ENCODE measurements around the gene DMAC2. TPM values are rescaled to one million over a fixed set of nuclear protein-coding genes. Genes with fewer than 3 reads are reported as not detected.

DMAC2 gene
- total and polyA plus RNA-seq, 2 of the 13 experiments (the other 11 are each of a cell fraction or from before 2014, with no cell fraction given) = 39.0 to 66.0 TPM

DNA sequence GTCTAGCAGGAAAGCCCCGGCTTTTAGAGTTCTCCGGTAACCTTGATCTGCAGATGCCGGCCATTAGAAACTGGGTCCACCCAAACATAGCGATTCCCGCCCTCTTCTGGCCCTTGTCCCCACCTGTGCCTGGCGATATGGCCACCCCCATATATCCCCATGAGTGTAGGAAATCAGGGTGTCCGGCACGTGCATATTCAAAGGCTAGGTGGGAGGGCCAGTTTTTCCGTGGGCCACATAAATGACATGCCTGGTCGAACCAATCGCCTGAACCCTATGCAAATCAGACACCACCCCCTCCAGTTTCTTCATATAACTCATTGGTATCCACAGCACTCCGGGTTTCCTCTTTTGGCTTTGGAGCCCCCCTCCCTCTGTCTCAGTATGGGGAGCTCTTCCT, 40.6 kb upstream of the DMAC2 start (continued):
- TF ChIP-seq, protein P1, sequence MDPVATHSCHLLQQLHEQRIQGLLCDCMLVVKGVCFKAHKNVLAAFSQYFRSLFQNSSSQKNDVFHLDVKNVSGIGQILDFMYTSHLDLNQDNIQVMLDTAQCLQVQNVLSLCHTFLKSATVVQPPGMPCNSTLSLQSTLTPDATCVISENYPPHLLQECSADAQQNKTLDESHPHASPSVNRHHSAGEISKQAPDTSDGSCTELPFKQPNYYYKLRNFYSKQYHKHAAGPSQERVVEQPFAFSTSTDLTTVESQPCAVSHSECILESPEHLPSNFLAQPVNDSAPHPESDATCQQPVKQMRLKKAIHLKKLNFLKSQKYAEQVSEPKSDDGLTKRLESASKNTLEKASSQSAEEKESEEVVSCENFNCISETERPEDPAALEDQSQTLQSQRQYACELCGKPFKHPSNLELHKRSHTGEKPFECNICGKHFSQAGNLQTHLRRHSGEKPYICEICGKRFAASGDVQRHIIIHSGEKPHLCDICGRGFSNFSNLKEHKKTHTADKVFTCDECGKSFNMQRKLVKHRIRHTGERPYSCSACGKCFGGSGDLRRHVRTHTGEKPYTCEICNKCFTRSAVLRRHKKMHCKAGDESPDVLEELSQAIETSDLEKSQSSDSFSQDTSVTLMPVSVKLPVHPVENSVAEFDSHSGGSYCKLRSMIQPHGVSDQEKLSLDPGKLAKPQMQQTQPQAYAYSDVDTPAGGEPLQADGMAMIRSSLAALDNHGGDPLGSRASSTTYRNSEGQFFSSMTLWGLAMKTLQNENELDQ (CRISPR knock-in tag; IDR thresholded peaks at IDR 0.05; ENCODE audit: borderline replicate concordance) = no peak
- no peak for TF ChIP-seq ZNF333 (CRISPR knock-in tag; IDR thresholded peaks at IDR 0.05; ENCODE audit: borderline replicate concordance)

DNA sequence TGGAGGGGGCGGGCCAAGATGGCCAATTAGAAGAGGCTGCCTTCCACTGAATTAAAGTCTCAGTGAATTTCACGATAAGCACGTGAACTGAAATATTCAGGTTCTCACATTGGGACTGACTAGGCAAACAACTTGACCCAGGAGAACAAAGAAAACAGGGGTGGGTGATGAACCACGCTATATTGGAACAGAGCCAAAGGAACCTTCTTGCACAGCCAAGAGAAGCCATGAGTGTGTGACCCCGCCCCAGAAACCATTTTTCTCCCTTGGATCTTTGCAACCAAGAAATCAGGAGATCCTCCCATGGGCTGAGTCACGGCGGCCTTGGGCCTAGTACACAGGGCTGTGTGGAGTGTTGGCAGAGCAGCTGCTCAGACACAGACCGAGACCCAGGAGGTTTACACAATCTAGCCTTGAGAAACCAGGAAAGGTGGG, 40.1 kb upstream of the DMAC2 start:
- Histone ChIP-seq H4K20me1 (ENCODE audit: insufficient read depth, low read length) (no peaks in the 10 kb centered on the region), H3K9ac (ENCODE audit: insufficient read depth, low read depth, low read length) (no peak overlapping the region), H3K4me2 (ENCODE audit: low read depth, low read length) (no peak overlapping the region), H3K4me1 (ENCODE audit: insufficient read depth, low read length) (no peaks in the 10 kb centered on the region), H3K9me3 (ENCODE audit: low read length) (no peaks in the 10 kb centered on the region), H2AFZ (ENCODE audit: low read length) (no peak overlapping the region), H3K79me2 (ENCODE audit: insufficient read depth, low read length) (no peaks in the 10 kb centered on the region), H3K27me3 (ENCODE audit: control insufficient read depth in 1 of 2, insufficient read depth in 2 of 2, low read length in 2 of 2) (peaks cover 0 to 15% of the 10 kb centered on the region in 2 experiments; a peak in 3 of 5 replicates), H3K36me3 (replicated peaks in 1 of 2; ENCODE audit: control insufficient read depth in 1 of 2, insufficient read depth in 2 of 2, low read length in 2 of 2) (no peaks in the 10 kb centered on the region), H3K27ac (ENCODE audit: extremely low read length, insufficient read depth, low read length) (no peak overlapping the region), H3K4me3 (replicated peaks in 1 of 3; ENCODE audit: insufficient read depth in 1 of 3, low read depth in 2 of 3, low read length in 3 of 3) (no peak overlapping the region)
- ChIA-PET CTCF (ENCODE audit: low intra/inter-chr PET ratio, low total read pairs) (no interaction called here), POLR2A (no interaction called here)
- no peak for DNase-seq (ENCODE audit: low spot score)
- in situ Hi-C loops (cut with HindIII; ENCODE audit: extremely low pct_ligation_motif_present, low pct_unique_long_range_greater_than_20kb) = no loop called here
- intact Hi-C loops (cut with micrococcal nuclease; ENCODE audit: unreplicated experiment) = no loop called here
- TF ChIP-seq FOSL2 (CRISPR knock-in tag; IDR thresholded peaks at IDR 0.05) = 0 out of 2 replicates have a peak, but pooled peaks have one; percentile 11
- TF ChIP-seq CC2D1A (CRISPR knock-in tag; IDR thresholded peaks at IDR 0.05) = no peak
- TF ChIP-seq ZNF552 (CRISPR knock-in tag; IDR thresholded peaks at IDR 0.05; ENCODE audit: borderline replicate concordance) = no peak
- TF ChIP-seq, protein P2, sequence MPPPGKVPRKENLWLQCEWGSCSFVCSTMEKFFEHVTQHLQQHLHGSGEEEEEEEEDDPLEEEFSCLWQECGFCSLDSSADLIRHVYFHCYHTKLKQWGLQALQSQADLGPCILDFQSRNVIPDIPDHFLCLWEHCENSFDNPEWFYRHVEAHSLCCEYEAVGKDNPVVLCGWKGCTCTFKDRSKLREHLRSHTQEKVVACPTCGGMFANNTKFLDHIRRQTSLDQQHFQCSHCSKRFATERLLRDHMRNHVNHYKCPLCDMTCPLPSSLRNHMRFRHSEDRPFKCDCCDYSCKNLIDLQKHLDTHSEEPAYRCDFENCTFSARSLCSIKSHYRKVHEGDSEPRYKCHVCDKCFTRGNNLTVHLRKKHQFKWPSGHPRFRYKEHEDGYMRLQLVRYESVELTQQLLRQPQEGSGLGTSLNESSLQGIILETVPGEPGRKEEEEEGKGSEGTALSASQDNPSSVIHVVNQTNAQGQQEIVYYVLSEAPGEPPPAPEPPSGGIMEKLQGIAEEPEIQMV (CRISPR knock-in tag; IDR thresholded peaks at IDR 0.05; ENCODE audit: low read depth) = no peak
- no peak; the same call in 2 of the 3 replicates for ATAC-seq
- no TSS peak for BruUV-seq (replicated peaks)
- FAIRE-seq = no peak
- 21% methylated on average over 6 of the region's 8 CpGs for WGBS (ENCODE audit: low lambda C conversion rate)

Data from HepG2 (cell line).